MM.1S (cell line): ENCODE measurements around the gene RELN.

Source experiments
- CTCF ChIP-seq: fragments of 300-600 bp; sonication (generic); IDR thresholded peaks from 2 replicates; pipeline ENCODE4 v1.5.1; 2016; ENCODE audit warnings: antibody characterized with exemption, low read length, mixed read lengths
- EZH2 ChIP-seq: fragments of 300-600 bp; sonication (generic); optimal IDR thresholded peaks from 2 replicates; pipeline ENCODE3; 2017; ENCODE audit warnings: low read depth, mild to moderate bottlenecking, antibody characterized with exemption, low read length, mixed read lengths
- EZH2phosphoT487 ChIP-seq: fragments of 300-600 bp; sonication (generic); IDR thresholded peaks from 2 replicates; pipeline ENCODE4 v1.6.1; 2018; ENCODE audit warnings: antibody characterized with exemption, low read length

DNA sequence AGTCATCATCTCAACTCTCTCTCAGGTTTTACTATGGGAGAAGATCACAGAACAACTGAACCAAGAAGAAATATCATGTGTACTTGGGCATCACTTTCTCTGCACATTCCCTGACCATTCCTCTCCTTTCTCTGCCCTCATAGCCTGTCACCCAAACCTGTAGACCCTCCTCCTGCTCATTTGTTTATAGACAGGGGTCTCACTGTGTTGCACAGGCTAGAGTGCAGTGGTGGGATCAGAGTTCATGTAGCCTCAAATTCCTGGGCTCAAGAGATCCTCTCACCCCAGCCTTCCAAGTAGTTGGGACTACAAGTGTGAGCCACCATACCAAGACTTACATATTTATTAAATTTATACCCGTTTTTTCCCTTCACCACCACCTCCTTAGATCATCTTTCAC is 282.7 kb downstream of the RELN start:
- no peak for TF ChIP-seq EZH2
- no peak for TF ChIP-seq CTCF
- no peak for TF ChIP-seq EZH2phosphoT487
